ENCODE data around the gene WDR36.

WDR36 gene

DNA sequence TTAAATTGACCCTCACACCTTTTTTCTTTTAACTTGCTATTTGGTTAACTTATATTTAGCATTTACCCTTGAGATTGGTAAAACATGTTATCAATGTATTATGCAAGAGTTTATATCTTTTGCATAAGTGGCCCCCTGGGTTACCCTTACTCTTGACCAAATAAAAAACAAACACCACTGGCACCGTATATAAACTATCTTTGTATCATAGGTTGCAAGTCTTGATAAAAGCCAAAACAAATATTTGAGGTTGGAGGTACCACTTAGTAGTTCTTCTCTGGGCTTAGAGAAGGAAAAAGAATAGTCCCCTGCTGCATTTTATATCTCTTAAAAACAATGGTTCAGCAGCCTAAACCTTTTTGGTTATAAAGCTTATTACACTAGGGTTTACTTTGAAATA is 61.3 kb downstream of the WDR36 start:
- Histone ChIP-seq H3K36me3 (replicated peaks; ENCODE audit: low read depth, low read length) (no peaks in the 10 kb centered on the region), H3K9me3 (ENCODE audit: insufficient read depth, low read length) (no peaks in the 10 kb centered on the region), H3K9ac (ENCODE audit: low read length) (no peak overlapping the region), H3K79me2 (ENCODE audit: low read length) (no peaks in the 10 kb centered on the region), H3K27ac (ENCODE audit: low read length) (no peak overlapping the region), H3K27me3 (ENCODE audit: low read depth, low read length) (no peaks in the 10 kb centered on the region), H3K4me2 (ENCODE audit: low read length) (no peak overlapping the region), H3K4me1 (ENCODE audit: low read length) (peaks cover 15% of the 10 kb centered on the region), H3K4me3 (ENCODE audit: low read length) (no peak overlapping the region), H2AFZ (ENCODE audit: low read depth, low read length) (no peak overlapping the region), H4K20me1 (ENCODE audit: insufficient read depth, low read length) (no peaks in the 10 kb centered on the region)
- TF ChIP-seq, protein P1, sequence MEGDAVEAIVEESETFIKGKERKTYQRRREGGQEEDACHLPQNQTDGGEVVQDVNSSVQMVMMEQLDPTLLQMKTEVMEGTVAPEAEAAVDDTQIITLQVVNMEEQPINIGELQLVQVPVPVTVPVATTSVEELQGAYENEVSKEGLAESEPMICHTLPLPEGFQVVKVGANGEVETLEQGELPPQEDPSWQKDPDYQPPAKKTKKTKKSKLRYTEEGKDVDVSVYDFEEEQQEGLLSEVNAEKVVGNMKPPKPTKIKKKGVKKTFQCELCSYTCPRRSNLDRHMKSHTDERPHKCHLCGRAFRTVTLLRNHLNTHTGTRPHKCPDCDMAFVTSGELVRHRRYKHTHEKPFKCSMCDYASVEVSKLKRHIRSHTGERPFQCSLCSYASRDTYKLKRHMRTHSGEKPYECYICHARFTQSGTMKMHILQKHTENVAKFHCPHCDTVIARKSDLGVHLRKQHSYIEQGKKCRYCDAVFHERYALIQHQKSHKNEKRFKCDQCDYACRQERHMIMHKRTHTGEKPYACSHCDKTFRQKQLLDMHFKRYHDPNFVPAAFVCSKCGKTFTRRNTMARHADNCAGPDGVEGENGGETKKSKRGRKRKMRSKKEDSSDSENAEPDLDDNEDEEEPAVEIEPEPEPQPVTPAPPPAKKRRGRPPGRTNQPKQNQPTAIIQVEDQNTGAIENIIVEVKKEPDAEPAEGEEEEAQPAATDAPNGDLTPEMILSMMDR (IDR thresholded peaks at IDR 0.05; ENCODE audit: low read depth, low read length): no peak
- no peak for TF ChIP-seq EZH2phosphoT487 (IDR thresholded peaks at IDR 0.05; ENCODE audit: low read depth)

DNA sequence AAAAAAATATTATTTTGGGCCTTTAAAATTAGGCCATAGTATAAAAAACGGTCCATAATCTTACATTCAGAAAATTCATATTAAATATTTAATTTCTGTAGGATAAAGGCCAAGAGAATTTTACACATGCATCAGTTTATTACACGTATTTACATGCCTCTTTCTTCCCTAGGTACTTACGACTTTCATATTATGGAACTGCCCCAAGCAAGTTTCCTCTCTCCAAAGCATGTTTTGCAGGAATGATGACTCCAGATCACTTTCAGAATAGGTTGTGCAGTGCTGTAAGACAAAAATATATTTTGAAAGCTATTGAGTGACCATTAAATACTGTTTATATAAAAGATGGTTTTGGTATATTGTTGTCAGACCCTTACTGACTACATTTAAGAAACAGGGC is 61.8 kb downstream of the WDR36 start:
- Histone ChIP-seq H3K9ac (ENCODE audit: low read length) (no peak overlapping the region), H3K36me3 (replicated peaks; ENCODE audit: low read depth, low read length) (no peaks in the 10 kb centered on the region), H3K79me2 (ENCODE audit: low read length) (no peaks in the 10 kb centered on the region), H3K4me3 (ENCODE audit: low read length) (no peak overlapping the region), H4K20me1 (ENCODE audit: insufficient read depth, low read length) (no peaks in the 10 kb centered on the region), H3K27ac (ENCODE audit: low read length) (no peak overlapping the region), H2AFZ (ENCODE audit: low read depth, low read length) (no peak overlapping the region), H3K27me3 (ENCODE audit: low read depth, low read length) (no peaks in the 10 kb centered on the region), H3K9me3 (ENCODE audit: insufficient read depth, low read length) (no peaks in the 10 kb centered on the region), H3K4me2 (ENCODE audit: low read length) (no peak overlapping the region), H3K4me1 (ENCODE audit: low read length) (peaks cover 20% of the 10 kb centered on the region)
- TF ChIP-seq EZH2phosphoT487 (IDR thresholded peaks at IDR 0.05; ENCODE audit: low read depth): no peak
- TF ChIP-seq, protein P1 (IDR thresholded peaks at IDR 0.05; ENCODE audit: low read depth, low read length): no peak

DNA sequence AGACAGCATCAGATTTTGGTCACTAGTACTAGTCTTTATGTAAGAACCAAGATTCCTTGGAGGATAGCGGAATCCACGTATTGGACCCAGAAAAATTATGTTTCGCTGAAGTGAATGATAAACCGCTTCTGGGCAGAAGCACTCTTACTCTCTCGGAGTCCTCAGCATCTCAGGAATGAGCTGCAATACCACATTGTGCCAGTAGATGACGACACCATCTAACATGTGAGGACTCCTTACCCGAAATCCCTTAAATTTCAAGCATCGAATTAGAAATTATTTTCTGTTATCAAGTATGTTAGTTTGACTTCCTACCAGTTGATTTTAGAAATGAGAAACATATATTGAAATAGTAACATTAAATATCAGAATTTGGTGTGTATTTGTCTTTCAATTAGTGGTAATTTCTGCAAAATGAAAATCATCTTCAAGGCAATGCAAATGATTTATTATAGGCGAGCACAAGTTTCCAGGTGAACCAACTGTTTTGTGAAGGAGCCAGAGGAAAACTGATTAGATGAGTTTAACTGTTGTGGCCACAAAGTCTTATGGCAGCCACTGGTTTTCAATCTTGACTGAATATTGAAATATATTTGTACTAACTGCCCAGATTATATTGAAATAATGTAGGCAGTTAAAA is 66.1 kb downstream of the WDR36 start:
- Histone ChIP-seq H3K9ac (ENCODE audit: low read length) (no peak overlapping the region), H3K4me3 (ENCODE audit: low read length) (peak overlapping the region; percentile 53), H3K4me1 (ENCODE audit: low read length) (peaks cover 28% of the 10 kb centered on the region), H3K9me3 (ENCODE audit: insufficient read depth, low read length) (no peaks in the 10 kb centered on the region), H3K36me3 (replicated peaks; ENCODE audit: low read depth, low read length) (no peaks in the 10 kb centered on the region), H2AFZ (ENCODE audit: low read depth, low read length) (peak overlapping the region; percentile 67; the same call in 1 of the 2 replicates), H4K20me1 (ENCODE audit: insufficient read depth, low read length) (no peaks in the 10 kb centered on the region), H3K4me2 (ENCODE audit: low read length) (peak overlapping the region; percentile 78), H3K79me2 (ENCODE audit: low read length) (no peaks in the 10 kb centered on the region), H3K27ac (ENCODE audit: low read length) (no peak overlapping the region), H3K27me3 (ENCODE audit: low read depth, low read length) (no peaks in the 10 kb centered on the region)
- TF ChIP-seq EZH2phosphoT487 (IDR thresholded peaks at IDR 0.05; ENCODE audit: low read depth): no peak
- TF ChIP-seq, protein P1 (IDR thresholded peaks at IDR 0.05; ENCODE audit: low read depth, low read length): peak; percentile 92

DNA sequence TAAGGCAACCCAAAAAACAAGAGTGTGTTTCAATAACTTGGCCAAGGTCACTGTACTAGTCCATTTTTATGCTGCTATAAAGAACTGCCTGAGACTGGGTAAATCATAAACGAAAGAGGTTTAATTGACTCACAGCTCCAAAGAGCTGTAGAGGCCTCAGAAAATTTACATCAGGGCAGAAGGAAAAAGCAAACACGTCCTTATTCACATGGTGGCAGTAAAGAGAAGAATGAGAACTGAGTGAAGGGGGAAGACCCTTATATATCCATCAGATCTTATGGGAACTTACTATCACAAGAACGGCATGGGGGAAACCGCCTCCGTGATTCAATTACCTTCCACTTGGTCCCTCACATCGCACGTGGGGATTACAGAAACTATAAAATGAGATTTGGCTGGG is 67.7 kb downstream of the WDR36 start:
- no peaks in the 10 kb centered on the region for H3K9me3 ChIP-seq (ENCODE audit: insufficient read depth, low read length)
- H3K36me3 ChIP-seq (replicated peaks; ENCODE audit: low read depth, low read length): no peaks in the 10 kb centered on the region
- no peak overlapping the region for H2AFZ ChIP-seq (ENCODE audit: low read depth, low read length)
- no peaks in the 10 kb centered on the region for H4K20me1 ChIP-seq (ENCODE audit: insufficient read depth, low read length)
- H3K4me3 ChIP-seq (ENCODE audit: low read length): no peak overlapping the region
- H3K9ac ChIP-seq (ENCODE audit: low read length): no peak overlapping the region
- H3K4me1 ChIP-seq (ENCODE audit: low read length): peaks cover 28% of the 10 kb centered on the region
- H3K4me2 ChIP-seq (ENCODE audit: low read length): no peak overlapping the region
- TF ChIP-seq, protein P1 (IDR thresholded peaks at IDR 0.05; ENCODE audit: low read depth, low read length): peak; percentile 58
- no peak for TF ChIP-seq EZH2phosphoT487 (IDR thresholded peaks at IDR 0.05; ENCODE audit: low read depth)
- no peaks in the 10 kb centered on the region for H3K27me3 ChIP-seq (ENCODE audit: low read depth, low read length)
- no peak overlapping the region for H3K27ac ChIP-seq (ENCODE audit: low read length)
- no peaks in the 10 kb centered on the region for H3K79me2 ChIP-seq (ENCODE audit: low read length)

Data from OCI-LY3 (cell line).